NCI-H2107 treated with DMSO at 0.1 percent for 48 hours (cell line): ENCODE results near the gene NTN3.
"Not testable (repeated sequence)": the region's sequence is repeated elsewhere in the genome, so short reads cannot be mapped to it uniquely, and the experiment has no call there.

ENCODE experiments used
- DNase-seq: peaks from one replicate; lab custom pipeline; 2025; ENCODE audit not compliant: unreplicated experiment; lab: John Stamatoyannopoulos, UW

Gene NTN3

DNA sequence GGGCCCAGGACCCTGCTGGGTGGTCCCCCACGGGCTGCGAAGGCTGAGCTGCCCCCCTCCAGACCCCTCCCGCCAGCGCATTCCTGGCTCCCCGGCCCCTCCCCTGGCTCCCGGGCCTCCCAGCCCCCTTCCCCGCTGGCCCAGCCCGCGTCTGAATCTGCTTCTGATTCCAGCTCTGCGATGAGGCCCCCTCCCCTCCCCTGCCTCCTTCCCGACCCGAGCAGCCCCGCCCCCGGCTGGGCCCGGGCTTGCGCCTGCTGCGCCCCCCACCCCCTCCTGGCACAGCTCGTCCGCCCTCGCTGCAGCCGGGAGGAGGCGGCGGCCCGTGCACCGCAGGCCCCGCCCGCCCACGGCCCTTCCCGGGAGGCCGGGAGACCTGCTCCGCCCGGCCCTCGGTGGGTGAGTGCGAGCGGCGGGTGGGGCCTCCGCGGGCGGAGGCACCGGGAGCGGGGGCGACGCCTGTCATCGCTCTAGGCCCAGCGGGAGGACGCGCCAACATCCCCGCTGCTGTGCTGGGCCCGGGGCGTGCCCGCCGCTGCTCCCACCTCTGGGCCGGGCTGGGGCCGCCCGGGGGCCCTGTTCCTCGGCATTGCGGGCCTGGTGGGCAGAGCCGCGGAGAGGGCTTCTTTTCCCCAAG lies at the start of gene NTN3:
Gene NTN3, plus strand, starts transcription at position 282 of the 637 bp plus-strand sequence. CDS start 405 bp downstream, outside the sequence.
- DNase-seq = peak; percentile 51

DNA sequence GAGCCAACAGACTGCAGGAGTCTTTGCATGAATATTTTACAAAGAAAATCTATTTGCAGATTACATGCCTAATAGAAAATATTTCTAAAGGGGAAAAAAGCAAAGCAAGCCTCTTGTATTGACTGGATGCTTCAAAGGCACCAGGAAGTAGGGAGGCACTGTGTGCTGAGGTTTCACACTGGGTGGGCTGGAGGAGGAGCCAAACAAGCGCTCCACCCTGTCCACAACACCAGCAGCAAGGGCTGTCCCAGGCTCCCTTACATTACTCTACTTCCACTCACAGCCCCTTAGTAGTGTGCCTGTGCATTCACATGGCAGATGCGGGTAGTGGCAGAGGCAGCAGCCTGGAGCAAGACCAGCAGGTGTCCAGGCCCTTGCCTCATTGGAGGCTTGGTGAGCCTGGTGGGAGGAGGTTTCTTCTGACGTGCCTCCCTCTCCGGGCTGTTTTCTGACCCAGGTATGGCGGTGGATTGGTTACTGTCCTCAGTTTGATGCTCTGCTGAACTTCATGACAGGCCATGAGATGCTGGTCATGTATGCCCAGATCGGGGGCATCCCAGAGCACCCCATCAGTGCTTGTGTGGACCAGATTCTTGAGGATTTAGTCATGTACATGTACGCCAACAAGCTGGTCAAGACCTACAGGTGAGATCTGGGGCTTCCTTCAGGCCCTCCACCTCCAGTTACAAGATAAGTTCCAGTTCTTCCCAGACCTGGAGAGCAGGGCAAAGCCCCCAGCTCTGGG lies 48.8 kb upstream of the NTN3 start:
- DNase-seq = no peak

DNA sequence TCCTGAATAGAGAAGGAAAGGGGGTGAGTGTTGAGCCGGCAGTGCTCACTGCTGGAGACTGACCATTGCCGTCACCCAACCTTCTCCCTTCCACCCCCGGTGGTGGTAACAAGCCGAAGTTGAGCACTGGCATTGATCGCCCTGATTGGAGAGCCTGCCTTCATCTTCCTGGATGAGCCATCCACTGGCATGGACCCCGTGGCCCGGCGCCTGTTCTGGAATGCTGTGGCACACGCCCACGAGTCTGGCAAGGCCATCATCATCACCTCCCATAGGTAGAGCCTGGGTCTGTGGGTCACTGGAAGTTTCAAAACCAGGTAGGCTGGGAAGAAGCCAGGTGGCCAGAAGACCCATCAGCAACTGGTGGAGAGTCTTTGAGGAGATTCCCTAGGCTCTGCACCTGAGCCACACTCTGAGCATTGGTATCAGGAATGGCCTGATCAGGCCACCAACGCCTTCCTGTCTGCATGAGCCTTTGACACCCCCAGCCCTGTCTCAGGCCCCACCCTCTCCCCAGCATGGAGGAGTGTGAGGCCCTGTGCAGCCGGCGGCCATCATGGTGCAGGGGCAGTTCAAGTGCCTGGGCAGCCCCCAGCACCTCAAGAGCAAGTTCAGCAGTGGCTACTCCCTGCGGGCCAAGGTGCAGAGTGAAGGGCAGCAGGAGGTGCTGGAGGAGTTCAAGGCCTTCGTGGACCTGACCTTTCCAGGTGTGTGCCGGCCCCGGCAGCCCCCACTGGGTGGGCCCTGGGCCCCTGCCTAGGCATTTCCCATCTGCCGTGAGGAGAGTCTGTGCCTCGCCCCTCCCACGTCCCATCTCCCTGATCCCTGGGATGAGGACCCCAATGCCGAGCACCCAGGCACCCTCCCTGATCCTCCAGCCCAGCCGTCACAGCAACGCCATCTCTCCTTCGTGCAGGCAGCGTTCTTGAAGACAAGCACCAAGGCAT lies 46.8 kb upstream of the NTN3 start:
- no peak for DNase-seq

DNA sequence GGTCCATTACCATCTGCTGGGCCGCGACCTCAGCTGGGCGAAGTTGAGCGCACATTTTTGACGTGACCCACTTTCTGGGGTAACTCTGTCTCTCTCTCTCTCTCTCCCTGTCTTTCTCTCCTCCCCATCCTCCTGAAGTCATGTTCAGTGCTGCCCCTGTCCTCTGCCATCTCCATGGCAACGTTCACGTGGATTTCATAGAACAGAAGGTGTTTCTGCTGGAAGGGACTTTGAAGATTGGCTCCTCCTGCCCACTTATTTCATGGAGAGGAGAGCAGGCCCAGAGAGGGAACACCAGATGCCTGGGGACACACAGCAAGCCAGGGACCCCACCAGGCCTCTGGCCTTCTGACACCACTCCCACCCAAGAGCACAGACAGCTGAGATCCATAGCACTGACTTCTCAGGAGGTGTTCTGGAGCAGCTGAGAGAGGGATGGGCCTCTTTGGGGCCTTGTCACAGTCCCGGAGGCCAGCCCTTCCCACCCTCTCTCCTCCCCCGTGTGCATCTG lies 46.0 kb upstream of the NTN3 start:
- no peak for DNase-seq

DNA sequence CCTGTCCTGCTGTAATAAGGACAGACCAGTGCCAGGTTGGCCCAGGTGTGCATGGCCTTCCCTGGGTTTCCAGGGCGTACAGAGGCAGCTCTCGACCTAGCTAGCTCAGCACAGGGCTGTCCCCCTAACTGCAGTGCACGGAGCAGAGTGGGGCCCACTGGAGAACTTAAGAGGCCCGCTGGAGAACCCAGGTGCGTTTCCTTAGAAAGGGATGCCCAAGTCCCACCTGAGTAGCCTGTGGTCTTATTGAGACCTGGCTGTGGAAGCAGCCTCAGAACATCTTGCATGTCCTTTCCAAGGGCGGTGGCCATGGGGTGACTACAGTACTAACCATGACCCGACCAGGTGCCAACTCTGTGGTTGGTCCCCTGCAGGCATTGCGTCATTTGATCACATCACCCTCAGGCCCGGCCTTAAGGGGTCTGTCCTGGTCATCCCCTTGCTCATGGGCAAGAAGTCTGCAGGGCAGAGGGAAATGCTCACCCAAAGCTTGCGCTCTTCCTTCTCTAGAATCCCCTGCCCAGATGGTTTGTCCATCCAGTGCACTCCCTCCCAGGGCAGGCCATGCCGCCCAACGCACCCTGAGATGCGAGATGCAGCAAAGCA lies 45.2 kb upstream of the NTN3 start:
- no peak for DNase-seq

DNA sequence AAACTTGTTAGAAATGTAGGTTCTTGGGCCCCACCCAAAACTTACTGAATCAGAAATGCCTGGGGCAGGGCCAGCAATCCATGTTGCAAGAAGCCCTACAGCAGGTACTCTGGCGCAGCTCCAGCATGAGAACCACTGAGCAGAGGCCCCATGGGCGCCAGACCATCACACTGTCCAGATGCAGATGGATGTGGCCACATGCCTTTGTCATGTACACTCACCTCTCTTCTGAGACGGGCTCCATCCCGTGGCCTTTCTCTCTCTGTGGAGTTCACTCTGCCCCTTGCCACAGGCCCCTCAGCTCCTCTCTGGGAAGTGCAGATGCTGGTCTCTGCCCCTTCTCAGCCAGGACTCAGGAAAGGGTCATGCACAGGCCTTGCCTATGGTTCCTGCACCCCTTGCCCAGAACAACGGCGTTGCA lies 44.1 kb upstream of the NTN3 start:
- no peak for DNase-seq

DNA sequence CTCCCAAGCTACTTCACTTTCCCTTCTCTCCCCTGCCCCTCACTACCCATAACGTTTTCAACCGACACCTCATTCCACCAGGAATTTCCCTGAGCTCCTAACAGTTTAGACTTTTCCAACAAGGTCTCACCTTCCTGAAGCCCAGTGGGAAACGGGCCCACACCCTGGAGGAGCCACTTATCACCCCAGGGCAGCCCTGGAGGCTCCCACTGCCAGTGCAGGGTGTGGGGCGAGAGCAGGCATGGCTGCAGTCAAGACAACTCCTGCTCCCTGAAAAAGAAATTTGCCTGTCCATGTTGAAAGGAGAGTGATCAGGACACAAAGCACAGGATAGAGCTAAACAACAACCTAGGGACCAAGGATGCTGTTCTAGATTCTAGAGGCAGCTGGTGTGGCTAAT lies 43.6 kb upstream of the NTN3 start:
- DNase-seq = no peak

DNA sequence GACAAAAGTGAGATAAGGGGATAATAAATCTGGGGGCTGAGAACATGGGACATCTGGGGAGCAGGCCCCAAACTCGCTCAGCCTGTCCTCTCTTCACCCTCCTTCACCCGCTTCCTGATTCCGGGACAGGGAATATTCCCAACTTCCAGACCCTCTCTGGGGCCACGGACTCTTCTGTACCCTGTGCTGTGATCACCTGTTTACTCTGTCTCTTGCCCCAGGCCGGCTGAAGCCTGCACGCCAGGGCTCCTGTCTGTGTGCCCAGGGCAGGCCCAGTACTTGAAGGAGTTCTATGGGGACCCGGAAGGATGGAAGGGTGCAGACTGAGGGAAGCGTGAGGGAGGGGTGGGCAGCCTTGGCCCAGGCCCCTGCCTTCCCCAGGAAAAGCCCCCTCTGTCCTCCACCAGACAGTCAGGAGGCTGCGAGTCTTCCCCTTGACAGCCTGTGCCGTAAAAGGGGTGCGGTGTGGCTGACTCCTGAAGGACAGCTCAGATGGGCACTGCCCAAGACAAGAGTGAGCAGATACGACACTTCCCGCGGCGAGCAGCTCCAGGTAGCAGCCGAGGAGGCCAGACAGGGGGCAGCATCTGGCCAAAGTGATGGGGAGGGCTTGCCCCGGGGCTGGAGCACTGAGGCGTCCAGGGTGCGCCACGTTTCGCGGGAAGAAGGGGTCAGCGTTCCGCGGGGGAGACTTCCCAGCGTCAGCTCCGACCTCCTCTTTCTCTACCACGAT lies 42.9 kb upstream of the NTN3 start:
- DNase-seq = peak; percentile 3

DNA sequence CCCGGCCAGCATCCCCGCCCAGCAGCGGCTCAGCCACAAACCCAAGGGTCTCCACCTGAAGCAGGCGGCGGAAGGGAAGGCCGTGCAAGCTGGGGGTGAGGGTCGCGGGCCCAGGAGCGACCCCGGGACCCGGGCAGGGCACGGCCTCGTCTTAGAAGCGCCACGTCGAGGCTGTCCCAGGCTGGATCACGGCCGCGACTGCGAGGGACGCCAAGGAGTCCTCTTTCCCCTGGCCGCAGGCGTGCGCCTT lies 42.4 kb upstream of the NTN3 start:
- no peak for DNase-seq

DNA sequence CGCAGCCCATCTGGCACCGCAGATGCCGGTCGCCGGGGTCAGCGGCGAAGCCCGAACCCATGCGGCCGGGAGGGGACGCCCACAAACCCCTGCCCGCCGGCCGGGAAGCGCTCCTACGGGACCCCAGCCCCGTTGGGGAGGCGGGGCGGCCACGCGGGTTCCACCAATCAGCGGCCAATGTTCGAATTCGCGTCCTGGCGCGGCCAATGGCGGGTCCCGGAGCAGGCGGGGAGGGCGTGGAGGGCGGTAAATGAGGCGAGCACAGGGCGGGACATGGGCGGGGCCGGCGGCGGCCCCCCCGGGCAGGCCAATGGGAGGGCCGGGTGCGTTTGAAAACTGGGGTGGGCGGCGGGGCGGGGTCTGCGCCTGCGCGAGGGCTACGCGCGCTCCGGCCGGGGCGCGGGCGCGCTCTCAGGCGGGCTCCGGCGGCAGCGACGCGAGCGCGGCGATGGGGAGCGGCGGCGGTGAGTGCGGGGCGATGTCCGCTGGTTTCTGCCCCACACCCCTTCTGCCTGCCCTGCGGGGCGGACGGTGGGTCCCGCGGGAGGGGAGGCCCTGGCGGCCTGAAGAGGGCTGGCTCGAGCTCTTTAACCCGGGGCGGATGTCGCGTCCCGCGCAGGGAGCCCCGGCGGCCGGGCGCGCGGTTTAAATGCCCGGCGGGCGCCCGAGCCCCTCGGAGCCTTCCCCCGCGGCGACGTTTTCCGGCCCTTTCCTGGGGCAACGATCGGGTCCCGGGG lies 41.9 kb upstream of the NTN3 start, which contains the start of gene CCNF:
Gene CCNF, plus strand, starts transcription at position 414 of the 737 bp plus-strand sequence. Its CDS starts 35 bp downstream, at position 449.
- DNase-seq = peak; percentile 78

DNA sequence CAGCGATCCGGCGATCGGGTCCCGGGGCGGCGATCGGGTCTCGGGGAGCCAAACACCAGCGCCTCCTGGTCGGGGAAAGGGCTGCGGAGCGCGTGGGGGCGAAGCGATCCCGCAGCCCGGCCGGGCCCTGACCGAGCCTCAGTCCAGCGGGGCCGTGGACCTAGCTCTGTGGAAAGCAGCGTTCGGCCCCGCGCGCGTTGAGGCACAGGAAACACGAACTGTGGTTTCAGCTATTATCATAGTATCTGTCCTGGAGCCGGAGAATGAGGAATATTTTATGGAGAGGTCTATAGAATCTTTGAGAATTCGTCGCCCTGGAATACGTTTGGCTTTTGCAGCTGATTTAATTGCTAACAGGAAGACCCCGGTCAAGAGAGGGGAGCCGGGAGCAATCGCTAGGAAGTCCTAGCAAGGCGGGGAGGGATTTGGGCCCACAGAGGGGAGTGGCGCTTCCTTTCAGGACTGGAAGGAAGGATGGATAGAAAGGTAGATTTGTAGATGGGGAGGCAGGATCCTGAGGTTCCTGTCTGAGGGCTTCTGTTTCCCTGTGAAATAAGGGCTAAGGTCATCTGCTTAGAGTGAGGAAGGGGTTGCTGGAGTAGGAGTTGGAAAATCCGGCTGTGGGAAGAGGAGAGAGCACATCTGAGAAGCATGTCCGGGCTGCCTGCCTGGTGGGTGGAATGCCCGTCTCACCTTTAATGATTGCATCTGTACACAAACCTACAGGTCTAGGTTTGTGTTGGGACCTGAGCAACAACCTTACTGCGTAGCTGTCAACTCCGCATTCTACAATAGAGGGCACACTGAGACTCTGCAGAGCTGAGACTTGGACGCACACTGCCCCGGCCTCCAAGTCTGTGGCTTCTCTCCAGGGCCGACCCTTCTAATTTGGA lies 41.1 kb upstream of the NTN3 start:
- peak; percentile 26 for DNase-seq

DNA sequence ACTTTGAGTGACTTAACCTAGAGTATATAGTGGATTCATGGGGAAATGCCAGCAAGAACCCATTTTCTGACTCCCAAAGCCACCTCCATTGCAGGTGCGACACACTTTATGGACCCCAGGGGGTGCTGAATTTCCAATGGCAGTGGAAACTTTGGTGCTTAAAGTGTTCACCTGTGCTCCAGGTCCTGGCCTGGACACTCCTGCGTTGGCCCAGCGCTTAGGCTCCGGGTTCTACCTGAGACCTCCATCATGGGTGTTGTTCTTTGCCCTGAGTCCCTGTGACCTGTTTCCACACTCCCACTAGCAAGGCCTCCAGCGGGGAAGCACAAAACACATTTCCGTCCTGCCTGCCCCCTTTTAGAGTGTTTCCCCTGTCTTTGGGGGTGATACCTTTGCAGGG lies 38.8 kb upstream of the NTN3 start:
- DNase-seq = no peak

DNA sequence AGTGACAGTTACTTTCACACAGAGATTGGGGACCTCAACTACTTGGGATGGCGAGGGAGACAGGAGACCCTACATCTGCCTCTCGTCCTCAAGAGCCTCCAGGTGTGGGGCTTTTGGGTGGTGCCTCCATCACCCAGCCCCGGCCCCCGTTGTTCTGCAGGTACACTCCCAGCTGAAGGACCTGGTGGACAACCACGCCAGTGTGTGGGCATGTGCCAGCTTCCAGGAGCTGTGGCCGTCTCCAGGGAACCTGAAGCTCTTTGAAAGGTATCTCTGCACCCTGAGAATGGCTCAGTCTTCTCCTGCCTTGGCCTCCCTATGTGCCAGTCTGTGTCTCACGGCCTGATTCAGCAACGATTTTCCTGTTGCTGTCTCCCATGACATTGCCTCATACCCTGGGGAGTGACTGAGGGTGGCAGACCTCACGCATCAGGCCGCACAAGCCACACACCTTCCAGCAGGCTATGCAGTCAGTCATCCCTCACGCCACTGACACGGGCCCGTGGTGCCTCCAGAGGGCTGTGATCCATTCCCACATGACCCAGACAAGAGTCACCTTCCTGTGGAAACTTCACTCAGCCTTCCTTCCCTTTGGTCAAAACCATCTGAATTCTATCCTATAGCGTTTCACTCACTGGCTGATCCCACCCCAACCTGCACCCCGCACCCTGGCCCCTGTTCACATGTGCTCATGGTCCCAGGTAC lies 38.1 kb upstream of the NTN3 start:
- no peak for DNase-seq

DNA sequence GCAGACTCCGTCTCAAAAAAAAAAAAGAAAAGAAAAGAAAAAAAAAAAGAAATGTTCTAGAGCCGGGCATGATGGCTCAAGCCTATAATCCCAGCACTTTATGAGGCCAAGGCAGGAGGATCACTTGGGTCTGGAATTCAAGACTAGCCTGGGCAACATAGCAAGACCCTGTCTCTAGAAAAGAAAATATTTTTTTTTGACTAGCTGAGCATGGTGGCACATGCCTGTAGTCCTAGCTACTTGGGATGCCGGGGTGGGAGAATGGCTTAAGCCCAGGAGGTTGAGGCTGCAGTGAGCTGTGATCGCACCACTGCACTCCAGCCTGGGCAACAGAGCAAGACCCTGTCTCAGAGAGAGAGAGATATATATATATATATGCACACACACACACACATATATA lies 35.9 kb upstream of the NTN3 start:
- not testable (repeated sequence) for DNase-seq

DNA sequence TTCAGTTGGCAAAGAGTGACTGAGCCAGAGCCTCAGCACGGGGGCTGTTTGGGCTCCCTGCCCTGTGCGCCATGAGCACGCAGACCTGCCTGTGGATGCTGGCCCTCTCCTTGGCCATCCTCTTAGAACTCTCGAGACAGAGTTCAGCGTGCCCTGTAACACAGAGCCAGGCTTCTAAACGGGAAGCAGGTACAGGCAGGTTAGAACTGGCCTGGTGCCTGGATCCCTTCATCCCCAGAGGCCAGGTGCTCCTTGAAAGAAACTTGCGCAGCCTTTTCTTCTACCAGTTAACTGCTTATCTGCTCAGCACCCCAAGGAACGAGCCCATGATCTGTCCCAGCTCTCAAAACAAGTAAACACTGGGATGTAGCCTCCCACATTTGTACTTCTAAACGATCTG lies 35.0 kb upstream of the NTN3 start:
- DNase-seq = no peak

DNA sequence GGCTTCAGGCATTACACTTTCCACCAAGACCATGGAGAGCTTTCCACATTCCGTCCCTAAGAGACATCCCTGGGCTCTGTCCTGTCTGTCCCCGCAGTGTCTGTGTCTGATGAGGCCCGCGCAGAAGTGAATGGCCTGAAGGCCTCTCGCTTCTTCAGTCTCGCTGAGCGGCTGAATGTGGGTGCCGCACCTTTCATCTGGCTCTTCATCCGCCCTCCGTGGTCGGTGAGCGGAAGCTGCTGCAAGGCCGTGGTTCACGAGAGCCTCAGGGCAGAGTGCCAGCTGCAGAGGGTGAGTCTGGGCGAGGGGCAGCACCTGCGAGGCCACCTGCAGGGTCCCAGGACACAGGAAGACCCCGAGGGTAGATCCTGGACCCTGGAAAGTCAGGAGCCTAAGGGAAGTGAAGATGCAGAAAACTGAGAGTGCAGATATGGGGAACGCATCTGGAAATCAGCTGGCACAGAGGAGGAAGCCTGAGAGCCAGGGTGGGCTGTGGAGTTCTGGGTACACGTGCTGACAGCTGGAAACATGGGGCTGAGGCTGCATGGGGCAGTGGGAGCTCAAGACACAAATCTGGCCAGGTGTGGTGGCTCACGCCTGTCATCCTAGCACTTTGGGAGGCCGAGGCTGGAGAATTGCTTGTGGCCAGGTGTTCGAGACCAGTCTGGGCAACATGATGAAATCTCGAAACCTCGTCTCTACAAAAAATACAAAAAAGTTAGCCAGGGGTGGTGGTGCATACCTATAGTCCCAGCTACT lies 33.9 kb upstream of the NTN3 start:
- no peak for DNase-seq

DNA sequence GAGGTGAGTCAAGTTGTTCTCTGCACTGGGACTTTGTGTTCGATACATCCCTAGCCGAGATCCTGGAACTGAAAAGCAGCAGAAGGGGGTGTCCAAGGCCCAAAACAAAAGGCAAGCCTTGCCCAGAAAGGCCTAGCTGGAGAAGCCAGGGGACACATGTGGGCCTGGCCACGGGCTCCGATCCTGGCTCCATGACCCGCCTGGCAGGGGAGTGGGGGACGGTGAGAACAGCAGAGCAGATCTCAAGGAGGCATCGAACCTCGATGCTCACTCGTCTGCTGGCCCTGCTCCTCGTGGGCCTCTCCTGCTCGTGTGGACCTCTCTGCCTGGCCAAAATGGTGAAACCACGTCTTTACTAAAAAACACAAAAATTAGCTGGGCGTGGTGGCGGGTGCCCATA lies 33.0 kb upstream of the NTN3 start:
- no peak for DNase-seq
